K562 (cell line): ENCODE measurements around the gene LRRC43. TPM values are rescaled to one million over a fixed set of nuclear protein-coding genes. Genes with fewer than 3 reads are reported as not detected.

Source experiments
- AFF4 ChIP-seq: sonication (generic); formaldehyde crosslinking; IDR thresholded peaks from 2 replicates; pipeline ENCODE4 v1.8.0; 2023; ENCODE audit warnings: mild to moderate bottlenecking, missing genetic modification reagents
- FIP1L1 ChIP-seq: fragments of 200-400 bp; formaldehyde crosslinking; IDR thresholded peaks from 2 replicates; pipeline ENCODE4 v1.6.1; 2018; ENCODE audit warnings: mild to moderate bottlenecking, low read depth, low read length; ENCODE audit not compliant: poor library complexity, severe bottlenecking
- FOXK2 ChIP-seq, 2 experiments: fragments of 450-650 bp; IDR thresholded peaks in 1 of 2; conservative IDR thresholded peaks in 1 of 2; 2 replicates each; pipeline ENCODE4 v1.6.1; 2016; ENCODE audit warnings: low read depth in 2 of 2, mild to moderate bottlenecking in 1 of 2
- JUN ChIP-seq, 2 experiments: sonication (generic) in 1 of 2; formaldehyde crosslinking in 1 of 2; IDR thresholded peaks; 2 replicates each; pipeline versions ENCODE4 v1.6.1 to v1.8.0; 2012 to 2022; ENCODE audit warnings: borderline replicate concordance in 2 of 2, mild to moderate bottlenecking in 2 of 2, improper control_type of control experiment in 1 of 2, low read depth in 1 of 2, low read length in 1 of 2, missing genetic modification reagents in 1 of 2
- KLF13 ChIP-seq: fragments of 450-650 bp; IDR thresholded peaks from 2 replicates; pipeline ENCODE4 v1.6.1; 2016; ENCODE audit warnings: missing genetic modification characterization, low read depth, mild to moderate bottlenecking, missing compliant biosample characterization, moderate library complexity, borderline replicate concordance
- LEF1 ChIP-seq: fragments of 450-650 bp; IDR thresholded peaks from 2 replicates; pipeline ENCODE4 v1.6.1; 2016; ENCODE audit warnings: mild to moderate bottlenecking
- MAZ ChIP-seq, 2 experiments: fragments of 450-650 bp in 1 of 2; sonication (generic) in 1 of 2; formaldehyde crosslinking; IDR thresholded peaks in 1 of 2; conservative IDR thresholded peaks in 1 of 2; 2 replicates each; pipeline versions ENCODE4 v1.4.0 to v1.5.0; 2020; ENCODE audit warnings: mild to moderate bottlenecking in 1 of 2, missing genetic modification reagents in 1 of 2
- MBD2 ChIP-seq: sonication (generic); IDR thresholded peaks from 2 replicates; pipeline ENCODE4 v1.6.1; 2016; ENCODE audit warnings: low read depth, borderline replicate concordance
- NFRKB ChIP-seq: fragments of 450-650 bp; IDR thresholded peaks from 2 replicates; pipeline ENCODE4 v1.6.1; 2016; ENCODE audit warnings: low read depth
- PCBP2 ChIP-seq: fragments of 200-400 bp; formaldehyde crosslinking; IDR thresholded peaks from 2 replicates; pipeline ENCODE4 v1.6.1; 2018; ENCODE audit warnings: low read length, low read depth, mild to moderate bottlenecking, moderate library complexity; ENCODE audit not compliant: poor library complexity, severe bottlenecking
- PML ChIP-seq: IDR thresholded peaks from 2 replicates; pipeline ENCODE4 v1.6.1; 2012; ENCODE audit warnings: low read length, inconsistent platforms
- POLR2AphosphoS5 ChIP-seq: IDR thresholded peaks from 2 replicates; pipeline ENCODE4 v1.6.1; 2011; ENCODE audit warnings: mild to moderate bottlenecking, low read depth, low read length, moderate library complexity; ENCODE audit not compliant: control insufficient read depth, insufficient read depth
- POLR2G ChIP-seq: fragments of 200-400 bp; formaldehyde crosslinking; IDR thresholded peaks from 2 replicates; pipeline ENCODE4 v1.6.1; 2017; ENCODE audit warnings: low read depth, mild to moderate bottlenecking, antibody characterized with exemption, low read length, moderate library complexity
- POLR2H ChIP-seq: IDR thresholded peaks from 2 replicates; pipeline ENCODE4 v1.6.1; 2016; ENCODE audit warnings: missing genetic modification characterization, low read depth, mild to moderate bottlenecking, control low read depth, missing compliant biosample characterization, moderate library complexity
- RBM39 ChIP-seq: fragments of 200-400 bp; formaldehyde crosslinking; optimal IDR thresholded peaks from 2 replicates; pipeline ENCODE3; 2018; ENCODE audit warnings: low read depth, low read length
- SAP30 ChIP-seq: fragments of 200-600 bp; sonication (generic); IDR thresholded peaks from 2 replicates; pipeline ENCODE4 v1.6.1; 2012; ENCODE audit warnings: borderline replicate concordance, low read depth, mild to moderate bottlenecking, moderate library complexity, low read length, control low read depth, inconsistent platforms; ENCODE audit not compliant: insufficient read depth, poor library complexity, severe bottlenecking
- SMAD4 ChIP-seq: fragments of 250-450 bp; sonication (Bioruptor Pico); conservative IDR thresholded peaks from 2 replicates; pipeline ENCODE4 v1.8.0; 2021; ENCODE audit warnings: inconsistent platforms, mild to moderate bottlenecking, moderate library complexity
- TAF15 ChIP-seq: fragments of 200-400 bp; formaldehyde crosslinking; IDR thresholded peaks from 2 replicates; pipeline ENCODE4 v1.6.1; 2017; ENCODE audit warnings: mild to moderate bottlenecking, low read depth, low read length, moderate library complexity
- U2AF1 ChIP-seq: fragments of 200-400 bp; formaldehyde crosslinking; optimal IDR thresholded peaks from 2 replicates; pipeline ENCODE3; 2017; ENCODE audit warnings: mild to moderate bottlenecking, low read depth, low read length, moderate library complexity
- ZBTB43 ChIP-seq: sonication (generic); formaldehyde crosslinking; IDR thresholded peaks from 2 replicates; pipeline ENCODE4 v1.8.0; 2023; ENCODE audit warnings: mild to moderate bottlenecking, missing genetic modification reagents
- ZFP36 ChIP-seq: fragments of 150-350 bp; IDR thresholded peaks from 2 replicates; pipeline ENCODE4 v1.6.1; 2018; ENCODE audit warnings: low read length, low read depth; ENCODE audit not compliant: partially characterized antibody
- polyA plus RNA-seq, 8 experiments: library from polyadenylated mRNA; depleted of rRNA in 4 of 8; stranded (reverse) in 5 of 8; unstranded in 3 of 8; fragments of >200 nt; fragmentation: Nextera tagmentation in 2 of 8; fragmentation: Illumina TruSeq in 1 of 8; extraction: Ambion mirVana in 2 of 8; extraction: Trizol in 1 of 8; gene quantifications; 2 replicates each; pipeline versions ENCODE4 v1.2.1 to v1.2.3, GENCODE V29; 2011 to 2014; ENCODE audit warnings: inconsistent platforms in 1 of 8, missing spikeins in 1 of 8
- total RNA-seq, 7 experiments: library from RNA; depleted of rRNA in 6 of 7; stranded (reverse); fragments of >200 nt in 6 of 7; fragmentation: Illumina TruSeq in 2 of 7; extraction: Trizol in 2 of 7; gene quantifications; 2 replicates each; pipeline versions ENCODE4 v1.2.1 to v1.2.3, GENCODE V29; 2011 to 2021; ENCODE audit warnings: low replicate concordance in 1 of 7

Gene LRRC43
- total and polyA plus RNA-seq, 9 of the 15 experiments (the other 6 are each of a cell fraction or from before 2014, with no cell fraction given), result 0.19 TPM; not detected in 8

- TF ChIP-seq JUN (IDR thresholded peaks at IDR 0.05; ENCODE audit: borderline replicate concordance, low read depth, low read length) (no peak), JUN (CRISPR knock-in tag; IDR thresholded peaks at IDR 0.05; ENCODE audit: borderline replicate concordance) (0 out of 2 replicates have a peak, but pooled peaks have one; percentile 79), TAF15 (no peak), MAZ (CRISPR knock-in tag; conservative IDR thresholded peaks at IDR 0.05 in 1 of 2, IDR thresholded peaks at IDR 0.05 in 1 of 2) (peak; percentile 82 to 94), NFRKB (peak; percentile 47; the same call in 1 of the 2 replicates), SAP30 (peak; percentile 89), PML (peak; percentile 79), AFF4 (CRISPR knock-in tag) (peak; percentile 96), PCBP2 (no peak), KLF13 (tag) (peak; percentile 84), FOXK2 (conservative IDR thresholded peaks at IDR 0.05 in 1 of 2, IDR thresholded peaks at IDR 0.05 in 1 of 2; ENCODE audit: low read depth in 2 of 2) (peak in 1 of 2 experiments; percentile 24; a peak in 2 of 4 replicates), U2AF1 (peak; percentile 30), POLR2AphosphoS5 (peak; percentile 90), ZFP36 (no peak), FIP1L1 (peak; percentile 85), ZBTB43 (CRISPR knock-in tag) (no peak), SMAD4 (CRISPR knock-in tag) (peak; percentile 32; the same call in 1 of the 2 replicates), LEF1 (no peak), POLR2H (peak; percentile 49), POLR2G (peak; percentile 98), RBM39 (no peak), MBD2 (peak; percentile 83)
Observed at GRCh38 chr12:122225683-122226365, 42.9 kb downstream of the LRRC43 start, which contains the start of gene DIABLO (continued).
